RWPE2 (cell line): ENCODE data around the gene TPD52L2.
"Not testable (repeated sequence)": the region's sequence is repeated elsewhere in the genome, so short reads cannot be mapped to it uniquely, and the experiment has no call there.

Experiments
- ATAC-seq: fragments of 200-7000 bp; cut with Tn5 transposase; 3 replicates; pipeline ENCODE4 v1.9.1; 2021; ENCODE audit warnings: low read depth
- DNase-seq: peaks from one replicate; pipeline ENCODE4 v3.0.0-alpha.2; 2020; ENCODE audit warnings: low spot score
- H3K27ac ChIP-seq: fragments of 450-650 bp; 2 replicates; pipeline ENCODE4 v1.5.1; 2017; ENCODE audit warnings: mild to moderate bottlenecking; ENCODE audit not compliant: poor library complexity, severe bottlenecking
- H3K27me3 ChIP-seq: fragments of 250-450 bp; sonication (Bioruptor Pico); 2 replicates; pipeline ENCODE4 v1.5.1; 2021; ENCODE audit warnings: mild to moderate bottlenecking, moderate library complexity; ENCODE audit not compliant: insufficient read depth, poor library complexity, severe bottlenecking
- H3K36me3 ChIP-seq: fragments of 250-450 bp; sonication (Bioruptor Pico); 2 replicates; pipeline ENCODE4 v1.5.1; 2020; ENCODE audit warnings: low read depth, mild to moderate bottlenecking, moderate library complexity
- H3K4me1 ChIP-seq: fragments of 250-450 bp; sonication (Bioruptor Pico); 2 replicates; pipeline ENCODE4 v1.5.1; 2021; ENCODE audit warnings: mild to moderate bottlenecking, moderate library complexity; ENCODE audit not compliant: insufficient read depth, poor library complexity, severe bottlenecking
- H3K4me3 ChIP-seq: fragments of 250-450 bp; sonication (Bioruptor Pico); 2 replicates; pipeline ENCODE4 v1.5.1; 2021; ENCODE audit warnings: mild to moderate bottlenecking, moderate library complexity; ENCODE audit not compliant: severe bottlenecking
- H3K9me3 ChIP-seq: fragments of 250-450 bp; sonication (Bioruptor Pico); 2 replicates; pipeline ENCODE4 v1.5.1; 2021; ENCODE audit warnings: mild to moderate bottlenecking, moderate library complexity; ENCODE audit not compliant: severe bottlenecking
- TF ChIP-seq, protein P1 (sequence below): fragments of 450-650 bp; IDR thresholded peaks from one replicate; pipeline ENCODE4 v1.5.1; 2017; ENCODE audit warnings: mild to moderate bottlenecking, moderate library complexity; ENCODE audit not compliant: poor library complexity, severe bottlenecking

The TPD52L2 gene

DNA sequence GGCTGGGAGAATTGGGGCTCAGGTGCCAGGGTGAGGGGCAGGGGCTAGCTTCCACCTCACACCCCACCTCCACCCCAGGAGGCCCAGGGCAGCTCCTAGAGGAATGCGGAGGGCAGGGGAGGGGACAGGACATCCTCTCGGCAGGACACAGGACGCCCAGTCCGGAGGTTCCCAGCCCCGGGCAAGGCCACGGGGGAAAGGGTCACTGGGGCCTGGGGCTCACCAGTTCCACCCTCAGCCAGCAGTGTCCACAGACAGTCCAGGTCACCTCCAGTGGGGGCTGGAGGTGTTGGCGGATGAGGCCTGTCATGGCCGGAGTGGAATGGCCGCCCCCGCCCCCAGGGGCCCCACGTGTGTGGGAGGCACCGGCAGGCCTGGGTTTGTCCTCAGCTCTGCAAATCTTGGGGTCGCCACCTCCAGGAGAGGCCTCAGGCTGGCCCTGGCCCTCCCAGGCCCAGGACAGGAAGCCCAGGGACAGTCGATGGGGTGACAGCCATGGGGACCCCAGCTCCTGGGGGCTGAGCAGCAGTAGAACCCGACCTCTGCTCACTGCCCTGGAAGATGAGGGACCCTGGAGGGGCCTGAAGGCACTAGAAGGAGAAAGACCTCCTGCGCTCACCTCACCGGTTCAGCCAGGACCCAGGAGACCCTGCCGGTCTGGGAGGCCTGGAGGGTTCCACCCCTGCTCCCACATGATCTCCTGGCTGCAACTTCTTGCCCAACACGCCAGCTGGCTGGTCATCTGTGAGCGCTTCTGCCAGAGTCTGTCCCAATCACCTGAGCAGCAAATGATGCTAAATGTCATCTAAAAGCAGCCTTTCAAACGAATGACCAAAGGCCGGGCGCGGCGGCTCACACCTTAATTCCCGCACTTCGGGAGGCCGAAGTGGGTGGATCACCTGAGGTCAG, 16.8 kb upstream of the TPD52L2 start:
- peak; percentile 83 for DNase-seq
- no peaks in the 10 kb centered on the region for H3K4me1 ChIP-seq
- no peak for ATAC-seq
- no peak overlapping the region for H3K27ac ChIP-seq
- H3K9me3 ChIP-seq: no peaks in the 10 kb centered on the region
- H3K36me3 ChIP-seq: no peaks in the 10 kb centered on the region
- TF ChIP-seq, protein P1, sequence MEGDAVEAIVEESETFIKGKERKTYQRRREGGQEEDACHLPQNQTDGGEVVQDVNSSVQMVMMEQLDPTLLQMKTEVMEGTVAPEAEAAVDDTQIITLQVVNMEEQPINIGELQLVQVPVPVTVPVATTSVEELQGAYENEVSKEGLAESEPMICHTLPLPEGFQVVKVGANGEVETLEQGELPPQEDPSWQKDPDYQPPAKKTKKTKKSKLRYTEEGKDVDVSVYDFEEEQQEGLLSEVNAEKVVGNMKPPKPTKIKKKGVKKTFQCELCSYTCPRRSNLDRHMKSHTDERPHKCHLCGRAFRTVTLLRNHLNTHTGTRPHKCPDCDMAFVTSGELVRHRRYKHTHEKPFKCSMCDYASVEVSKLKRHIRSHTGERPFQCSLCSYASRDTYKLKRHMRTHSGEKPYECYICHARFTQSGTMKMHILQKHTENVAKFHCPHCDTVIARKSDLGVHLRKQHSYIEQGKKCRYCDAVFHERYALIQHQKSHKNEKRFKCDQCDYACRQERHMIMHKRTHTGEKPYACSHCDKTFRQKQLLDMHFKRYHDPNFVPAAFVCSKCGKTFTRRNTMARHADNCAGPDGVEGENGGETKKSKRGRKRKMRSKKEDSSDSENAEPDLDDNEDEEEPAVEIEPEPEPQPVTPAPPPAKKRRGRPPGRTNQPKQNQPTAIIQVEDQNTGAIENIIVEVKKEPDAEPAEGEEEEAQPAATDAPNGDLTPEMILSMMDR: no peak
- peaks cover 20% of the 10 kb centered on the region for H3K27me3 ChIP-seq
- no peak overlapping the region for H3K4me3 ChIP-seq

DNA sequence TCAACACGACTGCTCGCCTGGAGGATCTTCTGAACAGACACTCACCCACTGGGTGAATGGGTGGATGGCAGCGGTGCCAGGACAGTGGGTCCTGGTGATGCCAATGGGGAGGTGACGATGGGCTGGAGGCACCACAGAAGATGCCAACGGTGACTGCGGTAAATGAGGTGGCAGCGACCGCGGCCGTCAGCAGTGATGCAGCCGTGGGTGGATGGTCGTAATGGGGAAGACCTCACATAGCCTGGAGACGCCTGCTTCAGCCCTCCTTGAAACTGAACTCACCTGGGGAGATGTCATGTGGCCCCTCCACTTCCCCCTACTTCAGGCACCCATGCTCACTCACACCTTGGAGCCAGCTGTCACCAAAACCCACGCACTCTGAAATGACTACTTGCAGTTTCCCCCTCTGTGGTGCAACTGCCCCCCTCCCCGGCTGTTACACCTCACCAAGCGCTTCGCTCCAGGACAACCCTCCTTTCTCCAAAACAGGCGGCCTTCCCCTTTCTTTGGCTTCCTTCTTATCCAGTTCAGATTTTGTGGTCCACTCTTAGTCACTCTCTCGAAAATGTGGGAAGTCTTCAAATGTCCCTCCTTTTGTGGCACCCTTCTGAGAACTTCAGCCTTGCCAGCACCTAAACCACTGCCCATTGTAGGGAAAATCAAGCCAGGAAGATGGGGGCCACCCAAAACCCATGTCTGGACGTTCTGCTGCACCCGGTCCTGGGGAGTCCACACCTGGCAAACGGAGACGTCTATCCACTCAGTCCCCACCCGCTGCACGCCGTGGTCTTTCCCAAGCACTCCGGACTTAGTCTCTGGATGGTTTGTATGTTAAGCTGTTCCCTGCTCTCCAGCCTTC, 14.2 kb upstream of the TPD52L2 start:
- no peaks in the 10 kb centered on the region for H3K4me1 ChIP-seq
- DNase-seq (no peak), ATAC-seq (no peak)
- H3K27ac ChIP-seq: no peak overlapping the region
- H3K27me3 ChIP-seq: peaks cover 21% of the 10 kb centered on the region
- TF ChIP-seq, protein P1: no peak
- no peaks in the 10 kb centered on the region for H3K36me3 ChIP-seq
- no peak overlapping the region for H3K4me3 ChIP-seq
- H3K9me3 ChIP-seq: no peaks in the 10 kb centered on the region

DNA sequence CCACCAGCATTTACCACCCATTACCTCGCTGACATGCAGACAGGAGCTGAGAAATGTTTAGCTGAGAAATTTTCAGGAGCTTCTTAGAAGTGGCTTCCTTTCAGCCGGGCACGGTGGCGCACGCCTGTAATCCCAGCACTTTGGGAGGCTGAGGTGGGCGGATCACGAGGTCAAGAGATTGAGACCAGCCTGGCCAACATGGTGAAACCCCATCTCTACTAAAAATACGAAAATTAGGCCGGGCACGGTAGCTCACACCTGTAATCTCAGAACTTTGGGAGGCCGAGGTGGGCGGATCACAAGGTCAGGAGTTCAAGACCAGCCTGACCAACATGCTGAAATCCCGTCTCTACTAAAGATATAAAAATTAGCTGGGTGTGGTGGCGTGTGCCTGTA, 13.5 kb upstream of the TPD52L2 start:
- peaks cover 27% of the 10 kb centered on the region for H3K27me3 ChIP-seq
- DNase-seq, H3K4me1 ChIP-seq, H3K4me3 ChIP-seq, H3K9me3 ChIP-seq, ATAC-seq, H3K36me3 ChIP-seq, H3K27ac ChIP-seq: not testable (repeated sequence)

DNA sequence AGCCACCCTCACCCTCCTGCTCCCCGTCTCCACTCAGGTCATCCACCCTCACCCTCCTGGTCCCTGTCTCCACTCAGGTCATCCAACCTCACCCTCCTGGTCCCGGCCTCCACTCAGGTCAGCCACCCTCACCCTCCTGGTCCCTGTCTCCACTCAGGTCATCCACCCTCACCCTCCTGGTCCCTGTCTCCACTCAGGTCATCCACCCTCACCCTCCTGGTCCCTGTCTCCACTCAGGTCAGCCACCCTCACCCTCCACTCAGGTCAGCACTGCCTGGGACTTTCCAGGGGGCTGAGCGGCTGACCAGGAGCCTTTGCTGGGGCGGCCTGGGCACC, 11.4 kb upstream of the TPD52L2 start:
- H3K27ac ChIP-seq, DNase-seq, H3K9me3 ChIP-seq, H3K36me3 ChIP-seq, H3K4me1 ChIP-seq, ATAC-seq, H3K4me3 ChIP-seq: not testable (repeated sequence)
- peaks cover 38% of the 10 kb centered on the region for H3K27me3 ChIP-seq

DNA sequence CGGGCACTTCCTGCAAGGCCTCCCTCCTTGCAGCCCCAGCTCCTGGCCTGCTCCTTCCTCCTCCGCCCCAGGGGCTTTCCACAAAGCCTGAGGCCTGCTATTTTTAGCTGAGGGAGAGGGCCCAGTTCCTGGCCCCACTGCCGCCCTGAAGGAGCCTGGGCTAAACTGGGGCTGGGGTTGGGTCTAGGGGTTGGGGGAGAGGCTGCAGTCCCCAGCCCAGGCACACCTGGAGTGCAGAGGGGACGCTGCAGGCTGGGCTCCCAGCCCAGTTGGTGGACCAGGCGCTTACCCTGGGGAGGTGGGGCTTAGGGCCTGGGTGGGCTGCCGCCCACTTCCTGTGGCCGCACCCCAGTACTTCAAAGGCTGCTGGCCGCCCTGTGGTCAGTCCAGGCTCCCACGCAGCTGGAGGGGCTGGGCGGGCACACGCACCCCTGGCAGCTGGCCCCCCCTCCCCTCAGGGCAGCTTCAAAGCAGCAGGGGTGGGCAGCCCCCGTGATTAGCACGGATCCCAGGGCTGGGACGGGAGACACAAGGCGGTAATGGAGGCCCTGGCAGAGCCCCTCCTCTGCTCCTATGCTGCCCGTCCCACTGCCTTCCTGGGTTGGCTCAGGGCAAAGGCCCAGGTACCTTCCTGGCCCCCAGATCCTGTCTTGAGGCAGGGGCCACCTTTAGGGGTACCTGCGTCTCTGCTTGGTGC, 10.9 kb upstream of the TPD52L2 start:
- H3K36me3 ChIP-seq: no peaks in the 10 kb centered on the region
- H3K9me3 ChIP-seq: no peaks in the 10 kb centered on the region
- peaks cover 38% of the 10 kb centered on the region for H3K27me3 ChIP-seq
- no peak overlapping the region for H3K27ac ChIP-seq
- no peaks in the 10 kb centered on the region for H3K4me1 ChIP-seq
- DNase-seq: peak; percentile 81
- ATAC-seq: no peak
- TF ChIP-seq, protein P1: no peak
- no peak overlapping the region for H3K4me3 ChIP-seq
